T-helper 22 cell (primary cell): Measurements from ENCODE around the gene GRID2IP.

ENCODE experiments used
- DNase-seq: peaks from one replicate; pipeline ENCODE4 v3.0.0-alpha.2; 2020; ENCODE audit warnings: low read depth

The GRID2IP gene

DNA sequence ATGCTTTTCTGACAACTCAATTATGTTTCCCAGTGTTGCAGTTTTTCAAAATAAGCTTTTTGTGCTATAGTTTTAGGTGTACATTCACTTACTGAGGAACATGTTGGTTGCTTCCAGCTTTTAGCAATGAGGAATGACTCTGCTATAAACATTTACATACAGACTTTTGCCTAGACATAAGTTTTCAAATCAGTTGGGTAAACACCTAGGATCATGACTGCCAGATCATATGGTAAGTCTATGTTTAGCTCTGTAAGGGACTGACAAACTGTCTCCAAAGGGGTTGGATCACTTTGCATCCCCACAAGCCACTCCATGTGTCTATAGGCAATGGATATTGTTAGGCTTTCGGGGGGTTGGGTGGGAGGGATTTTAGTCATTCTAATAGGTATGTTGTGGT lies 10.8 kb upstream of the GRID2IP start:
- DNase-seq: no peak

DNA sequence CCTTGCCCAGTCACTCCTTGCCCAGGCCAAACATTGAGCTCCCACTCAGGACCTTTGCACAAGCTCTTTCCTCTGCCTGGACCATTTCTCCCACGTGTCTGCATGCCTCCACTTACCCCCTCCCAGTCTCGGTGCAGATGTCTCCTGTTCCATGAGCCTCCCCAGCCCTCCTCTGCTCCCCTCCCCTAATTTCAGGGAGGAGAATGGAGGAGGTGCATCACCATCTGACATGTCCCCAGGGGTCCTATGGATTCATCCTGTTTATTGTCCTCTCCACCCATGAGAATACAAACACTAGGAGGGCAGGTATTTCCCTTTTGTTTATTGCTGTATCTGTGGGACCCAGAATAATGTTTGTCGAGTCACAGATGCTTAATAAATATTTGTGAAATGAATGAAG lies 8.6 kb upstream of the GRID2IP start:
- DNase-seq: no peak

DNA sequence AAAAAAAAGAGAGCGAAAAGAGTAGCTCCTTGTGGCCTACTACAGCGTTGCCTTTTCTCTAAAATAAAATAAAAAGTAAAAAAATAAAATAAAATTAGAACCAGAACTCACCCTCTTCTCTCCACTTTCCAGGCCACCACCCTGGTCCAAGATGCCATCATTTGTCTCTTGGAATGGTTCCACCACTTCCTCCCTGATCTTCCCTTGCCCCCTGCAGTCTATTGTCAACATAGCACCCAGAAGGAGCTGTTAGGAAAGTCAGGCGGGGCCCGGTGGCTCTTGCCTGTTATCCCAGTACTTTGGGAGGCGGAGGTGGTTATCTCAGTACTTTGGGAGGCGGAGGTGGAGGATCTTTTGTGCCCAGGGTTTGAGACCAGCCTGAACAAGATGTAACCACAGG lies 7.6 kb upstream of the GRID2IP start:
- no peak for DNase-seq

DNA sequence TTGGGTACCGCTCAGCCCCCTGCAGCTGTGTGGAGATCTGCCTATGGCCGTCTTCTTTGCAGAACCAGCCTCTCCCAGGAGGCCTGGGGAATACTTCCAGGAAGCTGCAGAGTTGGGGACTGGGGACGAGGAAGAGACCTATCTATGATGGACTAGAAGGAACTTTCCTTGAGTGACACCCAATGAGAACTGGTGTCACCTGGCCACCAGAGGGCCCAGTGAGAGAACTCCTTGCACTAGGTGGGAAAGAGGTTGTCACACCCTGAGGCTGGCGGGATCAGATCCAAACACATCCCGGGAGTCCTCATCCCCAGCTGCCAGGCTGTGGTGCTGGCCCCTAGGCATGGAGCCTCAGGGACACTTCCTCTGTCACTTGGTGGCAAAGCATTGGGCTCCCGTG lies 4.9 kb upstream of the GRID2IP start:
- no peak for DNase-seq

DNA sequence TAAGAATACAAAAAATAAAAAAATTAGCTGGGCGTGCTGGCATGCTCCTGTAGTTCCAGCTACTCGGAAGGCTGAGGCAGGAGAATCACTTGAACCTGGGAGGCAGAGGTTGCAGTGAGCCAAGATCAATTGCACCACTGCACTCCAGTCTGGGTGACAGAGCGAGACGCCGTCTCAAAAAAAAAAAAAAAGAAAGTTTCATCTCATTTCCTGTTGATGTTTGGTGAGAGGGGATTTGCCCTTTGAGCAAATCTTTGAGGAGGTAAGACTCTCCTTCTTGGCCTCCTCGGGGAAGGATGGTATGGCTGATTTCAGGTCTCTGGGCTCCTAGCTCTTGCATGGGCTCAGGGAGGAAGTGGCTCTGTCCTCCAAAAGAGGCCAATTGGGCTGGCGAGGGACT lies 3.6 kb upstream of the GRID2IP start:
- DNase-seq: no peak

DNA sequence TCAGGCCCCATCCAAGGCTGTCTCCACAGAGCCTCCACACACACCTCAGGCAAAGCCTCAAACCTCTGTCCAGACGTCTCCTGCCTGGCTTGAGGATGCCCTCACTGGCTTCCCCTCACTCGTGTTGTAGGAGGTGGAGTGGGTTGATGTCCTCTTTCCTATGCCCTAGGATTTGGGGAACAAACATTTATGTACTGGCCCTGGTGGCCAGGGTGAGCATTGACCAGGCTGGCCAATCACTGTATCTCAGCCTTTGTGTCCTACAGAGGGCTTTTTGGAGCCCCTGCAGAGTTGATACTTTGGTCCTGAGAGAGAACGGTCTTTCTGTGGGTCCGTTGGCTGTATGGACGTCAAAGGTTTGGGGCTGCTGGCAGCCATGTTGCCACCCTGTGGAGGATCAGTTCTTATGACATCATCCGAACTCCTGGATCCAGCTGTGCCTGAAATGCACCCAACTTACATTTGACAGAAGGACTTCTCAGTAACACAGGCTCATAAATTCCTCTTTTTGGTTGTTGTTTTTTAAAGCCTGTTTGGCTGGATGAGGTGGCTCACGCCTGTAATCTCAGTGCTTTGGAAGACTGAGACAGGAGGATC lies 2.3 kb upstream of the GRID2IP start:
- DNase-seq: no peak

DNA sequence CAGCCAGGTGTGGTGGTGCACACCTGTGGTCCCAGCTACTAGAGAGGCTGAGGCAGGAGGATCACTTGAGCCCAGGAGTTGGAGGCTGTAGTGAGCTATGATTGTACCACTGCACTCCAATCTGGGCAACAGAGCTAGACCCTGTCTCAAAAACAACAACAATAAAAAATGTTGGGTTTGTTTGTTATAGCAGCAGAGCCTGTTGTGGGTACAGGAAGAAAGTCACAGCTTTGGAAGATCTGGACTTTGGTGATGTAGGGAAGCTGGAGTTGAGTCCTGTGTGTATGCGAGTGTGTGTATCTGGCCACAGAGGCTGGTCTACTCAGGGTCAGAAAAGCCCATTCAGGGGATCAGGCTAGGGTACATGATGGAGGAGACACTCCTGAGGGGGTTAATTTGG lies 3.9 kb downstream of the GRID2IP start:
- no peak for DNase-seq

DNA sequence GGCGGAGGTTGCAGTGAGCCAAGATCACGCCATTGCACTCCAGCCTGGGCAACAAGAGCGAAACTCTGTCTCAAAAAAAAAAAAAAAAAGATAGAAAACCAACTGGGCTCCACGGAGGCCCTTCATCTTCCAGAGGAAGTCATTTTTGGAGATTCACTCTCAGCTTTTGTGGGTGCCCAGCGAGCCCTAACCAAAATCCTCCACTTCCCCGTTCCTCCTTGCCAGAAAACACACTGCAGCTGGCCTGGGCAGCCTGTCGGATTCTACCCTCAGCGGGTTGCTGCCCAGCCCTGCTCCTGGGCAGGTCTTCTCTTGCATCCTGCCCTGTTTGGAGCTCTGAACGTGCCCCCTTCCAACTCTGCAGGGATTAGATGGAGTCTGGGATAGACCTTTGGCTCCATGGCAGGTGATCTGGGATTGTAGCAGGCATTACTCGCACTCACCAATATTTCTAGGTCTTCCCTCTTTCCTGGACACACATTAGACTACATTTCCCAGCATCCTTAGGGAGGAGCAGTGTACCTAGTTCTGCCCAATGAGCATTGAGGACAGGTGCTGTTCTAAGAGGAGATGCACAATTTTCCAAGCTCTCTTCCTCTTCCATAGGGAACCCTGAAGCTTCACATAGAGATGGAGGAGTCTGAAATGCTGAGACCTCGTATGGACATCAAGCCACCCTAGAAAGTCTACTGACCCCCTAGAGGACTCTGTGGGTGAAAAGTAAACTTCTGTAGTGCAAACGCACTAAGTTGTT lies 4.6 kb downstream of the GRID2IP start:
- no peak for DNase-seq

DNA sequence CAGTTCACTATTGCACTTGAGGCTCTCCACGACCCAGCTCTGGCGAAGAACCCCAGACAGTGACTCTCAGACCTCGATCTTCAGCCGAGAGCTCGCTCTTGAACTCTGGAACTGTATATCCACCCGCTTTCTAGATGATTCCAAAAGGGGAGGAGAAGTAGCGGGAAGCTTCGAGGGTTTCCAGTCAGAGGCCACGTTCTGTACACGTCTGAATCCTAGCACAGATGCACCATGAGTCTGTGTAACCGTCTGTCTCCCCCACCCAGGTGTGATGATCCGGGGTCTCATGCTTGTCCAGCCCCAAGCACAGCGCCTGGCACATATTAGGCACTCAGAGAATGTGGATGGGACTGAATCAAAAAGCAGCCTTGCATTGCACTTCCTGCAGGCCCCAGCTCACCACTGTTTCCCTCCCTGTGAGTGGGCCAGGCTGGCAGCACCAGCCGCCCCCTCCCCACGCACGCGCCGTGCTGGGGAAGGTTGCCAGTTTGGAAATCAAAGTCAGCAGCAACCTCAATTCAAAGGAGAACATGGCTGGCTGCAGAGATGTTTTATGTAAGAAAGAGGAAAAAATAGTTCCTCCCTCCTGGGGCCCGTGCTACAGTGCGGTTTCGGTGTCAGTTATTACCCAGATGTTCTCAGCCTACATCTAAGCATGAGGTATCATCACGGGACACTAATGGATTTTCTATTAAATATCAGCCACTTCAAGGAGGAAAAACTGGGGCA lies 5.7 kb downstream of the GRID2IP start:
- no peak for DNase-seq

DNA sequence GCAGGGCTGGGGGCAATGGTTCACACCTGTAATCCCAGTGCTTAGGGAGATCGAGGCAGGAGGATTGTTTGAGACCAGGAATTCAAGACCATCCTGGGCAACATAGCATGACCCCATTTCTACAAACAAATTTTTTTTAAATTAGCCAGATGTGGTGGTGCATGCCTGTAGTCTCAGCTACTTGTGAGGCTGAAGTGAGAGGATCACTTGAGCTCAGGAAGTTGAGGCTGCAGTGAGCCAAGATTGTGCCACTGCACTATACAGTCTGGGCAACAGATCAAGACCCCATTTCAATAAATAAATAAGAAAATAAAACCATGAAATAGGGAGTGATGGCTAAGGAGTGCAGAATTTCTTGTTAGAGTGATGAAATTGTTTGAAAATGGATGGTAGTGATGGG lies 8.9 kb downstream of the GRID2IP start:
- DNase-seq: no peak

DNA sequence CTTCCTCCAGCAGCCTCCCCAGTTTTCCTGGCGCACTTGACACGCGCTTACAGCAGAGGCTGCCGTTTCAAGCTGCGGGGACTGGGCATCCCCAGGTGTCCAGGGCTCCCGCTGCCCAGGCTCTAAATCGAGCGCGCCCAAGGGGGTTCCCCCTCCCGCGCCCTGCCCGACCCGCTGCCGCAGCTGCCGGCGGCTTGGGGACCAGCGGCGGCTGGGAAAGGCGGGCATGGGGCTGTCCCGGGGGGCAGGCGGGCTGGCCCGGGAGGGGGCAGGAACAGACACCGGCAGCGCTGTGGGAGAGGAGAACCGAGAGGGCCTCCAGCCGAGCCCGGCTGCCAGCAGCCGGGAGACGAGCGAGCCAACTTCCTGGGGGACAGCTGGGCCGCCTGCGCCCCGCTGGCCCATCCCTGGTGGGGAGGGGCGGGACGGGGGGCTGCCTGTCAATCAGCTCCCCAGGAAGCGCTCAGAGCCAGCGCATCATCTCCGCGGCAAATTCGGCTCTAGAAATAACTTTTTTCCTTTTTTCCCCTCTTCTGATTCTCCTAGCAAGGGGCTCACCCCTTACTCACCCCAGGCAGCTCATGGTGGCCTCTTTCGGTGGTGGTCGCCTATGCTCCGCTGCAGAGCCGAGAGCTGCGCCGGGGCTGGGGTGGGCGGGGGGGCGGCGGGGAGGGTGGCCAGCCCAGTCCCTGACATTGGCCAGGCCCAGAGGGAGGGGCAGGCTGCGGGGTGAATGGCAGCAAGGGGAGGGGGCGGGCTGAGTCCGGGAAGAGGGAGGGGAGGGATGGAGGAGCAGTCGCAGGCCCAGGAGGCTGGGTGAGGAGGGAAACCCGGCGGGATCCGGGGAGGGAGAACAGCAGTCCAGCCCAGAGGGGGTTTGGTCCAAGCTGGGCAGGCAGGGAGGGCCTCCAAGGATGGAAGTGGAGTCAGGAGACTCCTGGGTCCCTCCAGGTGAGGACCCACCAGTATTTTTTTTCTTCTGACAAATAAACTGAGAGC lies 14.7 kb downstream of the GRID2IP start:
- DNase-seq: no peak

DNA sequence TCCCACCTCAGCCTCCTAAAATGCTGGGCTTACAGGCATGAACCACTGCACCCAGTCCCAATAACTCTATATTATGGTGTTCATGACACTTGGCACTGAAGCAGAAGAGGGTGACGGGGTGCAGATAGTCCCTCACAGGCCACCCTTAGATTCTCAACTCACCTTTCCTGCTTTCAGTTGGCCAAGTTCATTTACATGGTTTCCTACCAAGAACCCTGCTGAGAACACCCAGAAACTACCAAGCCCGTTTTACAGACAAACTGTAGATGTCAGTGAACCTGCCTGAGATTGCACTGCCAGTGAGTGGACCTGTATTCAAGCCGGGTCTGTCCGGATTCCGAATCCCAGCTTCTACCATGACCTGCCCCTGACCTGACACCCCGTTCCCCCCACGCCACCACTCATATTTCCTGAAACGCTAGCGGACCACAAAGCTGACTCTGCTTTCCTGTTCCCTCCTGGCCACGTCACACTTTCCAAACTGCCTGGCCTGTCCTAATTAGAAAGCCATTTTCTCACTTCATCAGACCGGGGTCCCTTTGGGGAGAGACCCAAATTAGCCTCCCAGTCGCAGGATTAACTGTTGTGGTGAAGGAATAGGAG lies 17.3 kb downstream of the GRID2IP start:
- no peak for DNase-seq

DNA sequence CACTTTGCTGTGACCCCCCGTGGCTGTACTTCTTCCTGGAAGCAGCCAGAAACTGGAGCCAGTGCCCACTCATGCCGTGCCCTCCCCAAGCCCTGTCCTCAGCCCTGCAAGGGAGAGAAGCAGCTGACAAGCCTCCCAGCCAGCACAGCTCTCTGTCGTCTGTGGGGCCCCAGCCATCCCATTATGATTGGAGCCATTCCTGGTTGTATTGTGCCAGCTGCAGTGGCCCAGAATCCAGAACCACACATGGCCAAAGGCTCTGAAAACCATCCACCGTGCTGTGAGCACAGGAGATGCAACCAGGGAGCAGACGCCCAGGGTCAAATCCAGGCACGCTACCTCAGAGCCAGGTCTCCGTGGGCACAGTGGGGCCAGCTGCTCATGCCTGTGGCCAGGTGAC lies 18.7 kb downstream of the GRID2IP start:
- no peak for DNase-seq

DNA sequence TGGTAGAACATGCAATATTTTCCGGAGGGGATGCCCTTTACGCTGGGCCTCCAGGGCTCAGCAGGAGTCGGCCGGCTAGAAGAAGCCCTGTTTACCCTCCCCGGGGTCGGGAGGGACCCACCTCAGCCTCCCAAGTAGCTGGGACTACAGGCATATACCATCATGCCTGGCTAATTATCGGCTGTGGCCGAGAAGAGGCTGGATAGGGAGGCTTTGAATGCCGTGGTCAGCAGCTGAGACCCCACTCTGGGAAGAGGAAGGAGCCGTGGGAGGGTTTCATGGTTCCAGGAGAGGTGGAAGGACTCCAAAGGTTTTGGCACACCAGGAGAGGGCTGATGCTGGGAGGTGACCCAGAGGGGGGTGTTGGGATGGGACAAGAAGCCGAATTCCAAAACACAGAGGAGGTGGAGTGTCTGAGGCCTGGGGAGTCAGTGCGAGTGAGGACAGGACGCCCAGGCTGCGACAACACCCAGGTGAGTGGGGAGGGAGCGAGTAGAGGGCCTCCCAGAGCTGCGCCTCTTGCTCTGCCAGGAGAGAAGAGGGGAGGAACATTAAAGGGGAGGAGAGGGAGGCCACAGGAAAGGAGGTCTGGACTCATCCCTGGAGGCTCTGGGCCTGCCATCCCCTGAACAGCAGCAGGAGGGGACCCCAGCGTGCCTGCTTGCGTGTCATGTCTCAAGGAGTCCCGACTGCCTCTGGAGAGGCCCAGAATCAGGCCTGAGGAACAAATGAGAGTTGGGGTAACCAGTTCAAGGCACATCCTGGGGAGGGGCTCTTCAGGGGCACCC lies 19.6 kb downstream of the GRID2IP start:
- no peak for DNase-seq

DNA sequence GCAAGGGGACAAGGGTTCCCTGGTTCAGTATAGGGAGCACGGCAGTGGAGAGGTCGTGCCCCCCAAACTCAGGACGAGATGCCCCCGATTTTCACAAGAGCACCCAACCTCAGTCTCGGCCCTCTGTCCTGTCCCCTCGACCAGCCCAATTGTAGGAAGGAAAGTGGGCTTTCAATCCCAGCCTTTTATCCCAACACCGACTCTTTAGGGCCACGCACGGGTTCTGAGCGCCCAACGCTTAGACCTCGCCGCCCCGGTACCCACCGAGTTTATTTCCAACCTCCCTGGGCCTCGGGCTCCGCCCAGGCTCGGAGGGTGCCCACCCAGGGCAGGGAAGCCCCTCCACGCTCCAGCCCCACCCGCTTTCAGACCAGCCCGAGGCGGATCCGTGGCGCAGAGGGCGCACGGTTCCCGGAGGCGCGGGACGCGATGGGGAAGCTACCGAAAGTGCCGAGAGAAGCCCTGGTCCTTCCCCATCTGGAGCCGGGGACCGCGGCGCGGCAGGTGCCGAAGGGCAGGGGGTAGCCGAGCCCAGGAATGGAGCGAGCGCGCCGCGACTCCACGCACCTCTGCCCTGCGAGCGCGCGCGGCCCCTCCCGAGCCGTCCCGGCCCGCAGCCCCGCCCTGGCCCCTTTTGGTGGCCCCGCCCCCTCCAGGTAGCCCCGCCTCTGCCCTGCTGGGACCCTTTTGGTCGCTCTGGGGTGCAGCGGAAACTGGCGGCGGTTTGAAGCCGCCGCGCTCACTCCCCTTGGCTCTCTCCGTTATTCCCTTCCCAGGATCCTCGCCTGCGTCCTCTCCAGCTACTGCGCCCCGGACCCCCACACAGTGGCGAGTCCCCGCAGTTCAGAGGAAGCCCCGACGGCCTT lies 20.4 kb downstream of the GRID2IP start:
- peak; percentile 12 for DNase-seq

DNA sequence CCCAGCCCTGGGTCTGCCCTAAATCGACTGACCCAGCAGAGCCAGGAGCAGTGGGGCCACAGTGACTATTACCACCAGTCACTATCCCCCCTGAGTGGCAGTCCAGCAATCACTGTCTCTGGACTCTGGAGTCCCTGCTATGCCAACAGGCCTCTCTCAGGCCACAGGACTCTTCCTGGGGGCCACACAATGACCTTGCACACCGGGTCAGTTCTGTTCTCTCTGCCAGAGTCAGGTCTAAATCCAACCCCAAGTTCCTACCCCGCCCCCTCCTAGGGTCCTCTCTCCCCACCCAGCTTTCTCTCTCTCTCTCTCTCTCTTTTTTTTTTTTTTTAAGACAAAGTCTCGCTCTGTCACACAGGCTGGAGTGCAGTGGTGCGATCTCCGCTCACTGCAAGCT lies 21.6 kb downstream of the GRID2IP start:
- no peak for DNase-seq

DNA sequence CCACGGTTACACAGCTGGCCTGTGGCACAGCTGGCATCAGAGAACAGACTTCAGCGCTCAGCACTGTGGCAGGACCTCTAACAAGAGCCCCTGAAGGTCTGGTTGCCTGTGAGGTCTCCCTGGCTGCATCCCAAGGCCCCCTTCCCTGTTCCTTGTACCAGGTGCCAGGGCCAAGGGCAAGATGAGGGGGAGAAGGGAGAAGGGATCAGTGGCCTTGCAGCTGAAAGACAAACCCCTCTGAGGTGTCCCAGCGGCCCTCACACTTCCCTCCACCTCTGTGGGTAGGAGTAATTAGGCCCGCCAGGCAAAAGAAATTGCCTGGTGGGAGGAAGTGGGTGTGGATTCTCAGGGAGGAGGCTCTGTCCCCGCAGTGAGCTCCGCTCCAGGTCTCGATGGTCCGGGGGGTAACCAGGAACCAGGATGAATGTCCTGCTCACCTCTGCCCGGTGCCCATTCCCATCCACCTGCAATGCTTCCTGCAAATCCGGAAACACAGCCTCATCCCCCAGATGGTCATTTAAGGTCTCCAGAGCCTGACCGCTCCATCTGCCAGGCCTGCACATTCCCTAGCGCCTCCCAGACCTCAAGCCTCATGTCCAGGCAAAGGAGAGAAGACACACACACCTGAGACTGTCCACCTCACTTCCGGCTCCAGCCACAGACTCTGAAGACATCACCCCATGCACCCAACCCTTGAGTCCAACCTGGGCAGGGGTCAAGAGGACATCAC lies 22.7 kb downstream of the GRID2IP start:
- DNase-seq: no peak

DNA sequence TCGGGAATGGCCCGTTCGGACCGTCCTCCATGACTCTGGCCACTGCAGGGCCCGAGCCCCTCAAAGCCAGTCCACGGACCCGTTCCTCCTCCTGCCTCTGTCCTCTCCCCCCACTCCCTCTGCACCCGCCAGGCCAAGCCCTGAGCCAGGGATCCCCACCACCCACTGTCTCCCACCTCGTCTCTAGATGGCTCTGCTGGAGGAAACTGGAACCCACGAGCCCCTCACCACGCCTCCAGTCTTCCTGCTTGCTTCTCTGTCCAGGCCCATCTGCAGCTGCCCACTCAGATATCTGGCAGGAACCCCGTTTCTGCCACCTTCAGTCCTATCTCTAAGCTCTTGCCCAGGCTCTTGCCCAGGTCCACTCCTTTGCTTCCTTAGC lies 24.3 kb downstream of the GRID2IP start:
- DNase-seq: no peak
